Dendritic cell treated with granulocyte-macrophage colony-stimulating factor and Interleukin-4, amounts not matched to agents 40 ng/mL and 50 ng/mL, for 4 days (primary cell): Measurements from ENCODE around the gene B3GALT4.

Source experiments
- H3K27ac Mint-ChIP-seq: one replicate; pipeline ENCODE4 v1.8.0; 2022; ENCODE audit warnings: mild to moderate bottlenecking, mixed read lengths
- H3K27me3 Mint-ChIP-seq: one replicate; pipeline ENCODE4 v1.8.0; 2022; ENCODE audit warnings: mild to moderate bottlenecking, mixed read lengths
- H3K36me3 Mint-ChIP-seq: one replicate; pipeline ENCODE4 v1.8.0; 2022; ENCODE audit warnings: low read depth, mixed read lengths
- H3K4me1 Mint-ChIP-seq: one replicate; pipeline ENCODE4 v1.8.0; 2022; ENCODE audit warnings: low read depth, mixed read lengths
- H3K4me3 Mint-ChIP-seq: one replicate; pipeline ENCODE4 v1.8.0; 2022; ENCODE audit warnings: mild to moderate bottlenecking, moderate library complexity, mixed read lengths
- H3K9me3 Mint-ChIP-seq: one replicate; pipeline ENCODE4 v1.8.0; 2022; ENCODE audit warnings: mixed read lengths
- intact Hi-C: fragments of 100-400 bp; cut with micrococcal nuclease; formaldehyde crosslinking; loops from one replicate; pipeline ENCODE4 v1.15.0; 2022

B3GALT4 gene

DNA sequence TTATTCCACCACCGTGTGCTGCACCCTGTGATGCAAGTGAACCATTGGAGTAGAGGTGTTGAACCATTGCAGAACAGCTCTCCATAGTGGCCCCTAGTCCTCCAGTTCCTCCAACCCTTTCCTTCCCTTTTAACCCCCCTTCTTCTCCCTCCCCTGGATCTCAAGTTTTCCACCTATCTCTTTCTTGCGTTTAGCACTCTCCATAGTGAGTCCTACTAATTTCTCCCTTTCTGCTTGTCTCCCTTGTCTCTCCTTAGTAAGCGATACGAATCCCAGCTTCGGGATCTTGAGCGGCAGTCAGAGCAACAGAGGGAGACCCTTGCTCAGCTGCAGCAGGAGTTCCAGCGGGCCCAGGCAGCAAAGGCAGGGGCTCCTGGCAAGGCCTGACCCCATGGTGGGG is 13.5 kb downstream of the B3GALT4 start:
- peaks cover 66% of the 10 kb centered on the region for H3K4me1 Mint-ChIP-seq
- H3K27ac Mint-ChIP-seq: peak overlapping the region; percentile 86
- H3K9me3 Mint-ChIP-seq: no peaks in the 10 kb centered on the region
- H3K36me3 Mint-ChIP-seq: peaks cover 95% of the 10 kb centered on the region
- intact Hi-C loops: no loop called here
- H3K27me3 Mint-ChIP-seq: no peaks in the 10 kb centered on the region
- H3K4me3 Mint-ChIP-seq: peak overlapping the region; percentile 92

DNA sequence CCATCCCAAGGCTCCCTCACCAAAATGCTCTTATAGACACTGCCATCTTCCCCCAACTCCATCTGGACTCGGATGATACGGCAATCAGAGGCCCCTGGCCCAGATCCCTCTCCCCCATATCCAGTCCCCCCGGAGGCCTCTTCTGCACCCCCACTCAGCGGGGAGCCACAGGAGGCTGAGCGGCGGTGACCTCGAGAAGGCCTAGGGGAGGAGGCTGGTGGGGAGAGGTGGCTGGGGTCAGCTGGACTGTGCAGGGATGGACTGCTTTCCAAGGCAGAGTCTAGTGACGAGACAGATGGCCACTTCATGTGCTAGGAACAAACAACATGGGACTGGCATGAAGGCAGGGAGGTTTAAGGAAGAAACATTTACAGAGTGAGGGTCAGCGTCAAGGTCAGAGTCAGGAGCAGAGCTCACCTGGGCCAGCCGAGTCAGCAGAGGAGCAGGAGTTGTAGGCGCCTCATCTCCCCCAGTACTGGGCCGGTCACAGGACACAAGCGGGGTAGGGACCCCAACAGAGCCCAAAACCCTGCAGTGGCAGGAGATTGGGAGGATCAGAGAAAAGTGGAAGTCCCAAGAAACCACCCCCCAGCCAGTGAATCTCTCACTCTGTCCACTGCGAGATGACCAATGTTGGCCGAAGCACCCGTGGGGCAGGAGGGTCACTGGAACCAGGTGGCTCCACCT is 16.2 kb downstream of the B3GALT4 start:
- intact Hi-C loops: no loop called here
- peaks cover 95% of the 10 kb centered on the region for H3K36me3 Mint-ChIP-seq
- H3K27ac Mint-ChIP-seq: no peak overlapping the region
- peaks cover 76% of the 10 kb centered on the region for H3K4me1 Mint-ChIP-seq
- H3K4me3 Mint-ChIP-seq: no peak overlapping the region
- H3K27me3 Mint-ChIP-seq: no peaks in the 10 kb centered on the region
- no peaks in the 10 kb centered on the region for H3K9me3 Mint-ChIP-seq

DNA sequence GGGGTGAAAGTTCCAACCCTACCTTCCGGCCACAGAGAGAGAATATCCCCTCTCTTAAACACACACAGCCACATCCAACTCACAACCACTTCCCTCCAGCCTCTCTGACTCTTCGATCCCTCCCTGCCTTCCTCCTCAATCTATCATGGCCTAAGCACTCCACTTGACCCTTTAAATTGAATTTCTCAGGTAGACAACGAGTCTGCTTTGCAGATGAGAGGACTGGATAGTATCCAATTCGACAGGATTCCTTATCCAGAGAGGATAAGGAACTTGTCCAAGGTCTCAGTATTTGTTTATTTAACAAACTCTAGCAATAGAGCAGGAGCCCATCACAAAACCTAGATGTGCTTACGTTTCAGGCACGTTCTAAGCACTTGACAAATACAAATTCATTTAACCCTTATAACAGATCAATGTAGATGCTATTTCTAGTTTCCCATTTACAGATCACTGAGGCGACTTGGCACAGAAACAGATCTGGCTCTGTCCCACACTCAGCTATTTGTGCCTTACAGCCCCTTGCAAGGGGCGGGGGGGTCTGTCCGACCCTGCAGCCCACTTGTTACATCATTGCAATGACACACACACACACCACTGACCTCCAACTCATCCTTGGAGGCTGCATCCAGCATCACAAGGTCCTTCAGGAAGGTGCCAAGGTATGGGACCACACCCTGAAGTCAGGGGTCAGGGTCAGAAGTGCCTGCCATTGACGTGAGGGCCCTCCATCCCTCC is 17.3 kb downstream of the B3GALT4 start:
- H3K4me3 Mint-ChIP-seq: no peak overlapping the region
- H3K36me3 Mint-ChIP-seq: peaks cover 97% of the 10 kb centered on the region
- no peak overlapping the region for H3K27ac Mint-ChIP-seq

DNA sequence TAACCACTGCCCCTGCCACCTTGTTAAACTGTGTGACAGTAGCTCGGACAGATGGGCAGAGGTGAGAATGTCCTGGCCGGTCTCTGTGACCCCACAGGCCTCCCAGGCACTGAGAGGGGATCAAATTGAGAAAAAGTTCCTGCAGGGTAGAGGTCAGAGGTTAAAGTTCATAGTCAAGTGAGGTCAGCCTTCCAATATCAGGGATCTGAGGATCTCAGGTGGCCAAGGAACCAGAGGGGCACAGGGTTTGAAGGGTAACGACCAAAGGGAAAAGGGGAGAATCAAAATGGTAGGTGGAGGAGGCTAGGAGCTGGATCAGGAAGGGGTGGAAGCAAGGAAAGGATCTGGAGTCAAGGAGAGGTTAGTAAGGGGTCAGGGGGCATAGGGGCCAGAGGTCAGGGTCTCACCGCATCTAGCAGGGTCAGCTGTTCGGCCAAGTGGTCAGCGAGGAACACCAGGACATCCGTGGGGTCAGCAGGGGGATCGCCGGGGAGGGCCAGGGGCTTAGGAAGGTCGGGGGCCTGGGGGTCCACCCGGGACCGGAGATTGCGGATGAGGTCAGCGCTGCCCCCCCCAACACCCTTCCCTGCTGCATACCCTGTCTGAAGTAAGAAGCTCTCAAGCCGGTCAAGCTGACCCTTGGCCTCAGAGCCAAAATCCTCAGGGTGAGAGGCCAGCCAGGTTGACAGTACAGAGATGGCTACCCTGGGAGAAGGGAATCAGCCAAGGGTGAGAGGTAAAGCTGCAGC is 18.9 kb downstream of the B3GALT4 start:
- Mint-ChIP-seq H3K4me1 (peaks cover 70% of the 10 kb centered on the region), H3K27ac (peak overlapping the region; percentile 97), H3K4me3 (peak overlapping the region; percentile 17), H3K27me3 (no peaks in the 10 kb centered on the region), H3K36me3 (peaks cover 100% of the 10 kb centered on the region), H3K9me3 (no peaks in the 10 kb centered on the region)
- intact Hi-C loops: no loop called here

More for the DNA sequence above, 17.3 kb downstream of the B3GALT4 start:
- intact Hi-C loops: no loop called here
- Mint-ChIP-seq H3K4me1 (peaks cover 70% of the 10 kb centered on the region), H3K27me3 (no peaks in the 10 kb centered on the region), H3K9me3 (no peaks in the 10 kb centered on the region)

DNA sequence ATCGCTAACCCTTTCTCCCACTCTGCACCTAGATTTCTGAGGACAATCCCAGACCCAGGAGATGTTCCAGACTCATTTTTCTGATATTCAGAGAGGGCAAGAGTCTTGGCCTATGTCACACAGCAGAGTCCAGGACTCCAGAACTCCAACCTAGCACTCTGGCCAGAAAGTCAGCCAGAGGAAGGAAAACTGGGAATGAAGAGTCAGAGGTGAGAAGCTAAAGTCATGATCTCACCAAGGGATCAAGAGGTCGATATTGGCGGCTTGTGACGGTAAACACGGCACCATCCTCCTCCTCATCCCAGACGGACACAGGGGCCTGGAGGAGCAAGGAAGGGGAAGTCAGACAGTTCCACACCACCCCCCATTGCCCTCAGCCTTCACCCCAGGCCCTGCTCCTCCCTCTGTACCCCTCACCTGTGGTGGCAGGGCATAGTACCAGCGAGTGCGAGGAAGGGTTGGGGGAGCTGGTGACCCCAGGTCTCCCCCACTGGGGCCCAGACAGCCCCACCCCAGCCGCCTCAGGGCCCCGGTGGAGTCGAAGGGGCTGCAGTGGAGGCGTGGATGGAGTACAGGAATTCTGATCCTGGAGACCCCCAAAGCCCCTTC is 20.0 kb downstream of the B3GALT4 start:
- no peaks in the 10 kb centered on the region for H3K9me3 Mint-ChIP-seq

DNA sequence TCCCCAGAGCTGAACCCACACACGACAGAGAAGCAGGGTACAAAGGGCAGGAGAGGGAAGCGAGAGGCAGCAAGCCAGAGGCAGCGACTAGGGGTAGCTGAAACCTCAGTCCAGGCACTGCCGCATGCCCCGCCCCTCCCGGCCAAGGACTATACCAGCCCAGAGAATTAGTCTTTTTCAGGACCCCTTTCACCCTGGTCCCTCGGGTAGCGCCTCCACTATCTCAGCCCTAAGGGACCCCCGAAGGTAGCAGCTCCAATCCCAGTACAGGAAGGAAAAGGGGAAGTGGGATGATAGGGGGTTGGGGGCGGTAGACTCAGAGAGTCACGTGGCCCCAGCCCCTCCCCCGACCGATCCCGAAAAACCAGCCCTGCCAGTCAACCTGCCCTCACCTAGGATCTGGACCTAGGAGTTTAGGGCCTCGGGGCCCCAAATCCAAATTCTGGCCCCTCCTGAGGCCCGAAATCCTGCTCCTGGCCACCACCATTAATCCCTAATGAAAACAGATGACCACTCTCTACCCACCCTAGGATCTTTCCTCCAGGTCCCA is 20.6 kb downstream of the B3GALT4 start:
- no peaks in the 10 kb centered on the region for H3K9me3 Mint-ChIP-seq
- peaks cover 100% of the 10 kb centered on the region for H3K36me3 Mint-ChIP-seq
- H3K4me3 Mint-ChIP-seq: peak overlapping the region; percentile 99
- intact Hi-C loops: no loop called here
- peak overlapping the region; percentile 97 for H3K27ac Mint-ChIP-seq
- no peaks in the 10 kb centered on the region for H3K27me3 Mint-ChIP-seq
- H3K4me1 Mint-ChIP-seq: peaks cover 76% of the 10 kb centered on the region

More for the DNA sequence above, 20.0 kb downstream of the B3GALT4 start:
- peak overlapping the region; percentile 97 for H3K27ac Mint-ChIP-seq
- no peaks in the 10 kb centered on the region for H3K27me3 Mint-ChIP-seq
- peak overlapping the region; percentile 99 for H3K4me3 Mint-ChIP-seq
- peaks cover 70% of the 10 kb centered on the region for H3K4me1 Mint-ChIP-seq
- H3K36me3 Mint-ChIP-seq: peaks cover 100% of the 10 kb centered on the region
- intact Hi-C loops: no loop called here

DNA sequence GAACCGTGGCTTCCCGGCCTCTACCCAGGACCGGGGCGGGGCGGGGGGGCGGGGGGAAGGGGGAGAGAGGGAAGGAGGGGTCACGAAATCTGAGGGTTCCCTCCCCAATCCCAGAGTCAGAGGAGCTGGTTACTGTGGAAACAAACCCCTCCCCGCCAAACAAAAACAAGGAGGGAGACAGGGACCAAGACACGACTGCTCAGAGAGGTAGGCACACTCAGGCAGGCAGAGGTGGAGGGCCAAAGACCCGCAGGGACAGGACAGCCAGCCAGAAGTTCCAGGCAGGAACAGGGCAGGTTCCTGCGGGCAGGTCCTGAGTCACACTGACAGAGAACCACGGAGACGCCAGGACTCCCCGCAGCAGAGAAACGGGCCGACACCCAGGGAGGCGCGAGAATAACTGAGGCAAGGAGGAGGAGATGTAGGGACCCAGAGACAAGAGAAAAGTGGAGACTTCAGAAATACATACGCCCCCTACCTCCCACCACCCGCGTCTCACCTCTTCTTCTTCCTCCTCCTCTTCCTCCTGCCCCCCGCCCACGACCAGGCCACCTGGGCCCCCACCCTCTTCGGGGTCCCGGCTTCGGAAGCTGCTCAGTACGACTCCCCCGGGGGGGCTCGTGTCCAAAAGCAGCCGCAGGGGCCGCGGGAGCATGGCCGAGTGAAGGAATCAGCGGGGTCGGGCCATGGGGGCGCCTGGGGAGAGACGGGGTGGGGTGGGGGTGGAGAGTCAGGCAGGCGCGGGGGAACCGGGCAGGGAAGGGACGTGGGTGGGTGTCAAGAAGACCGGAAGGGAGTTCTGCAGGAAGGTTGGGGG is 21.2 kb downstream of the B3GALT4 start:
- peak overlapping the region; percentile 99 for H3K4me3 Mint-ChIP-seq
- no peaks in the 10 kb centered on the region for H3K9me3 Mint-ChIP-seq
- H3K4me1 Mint-ChIP-seq: peaks cover 71% of the 10 kb centered on the region
- no peaks in the 10 kb centered on the region for H3K27me3 Mint-ChIP-seq
- peak overlapping the region; percentile 97 for H3K27ac Mint-ChIP-seq
- peaks cover 100% of the 10 kb centered on the region for H3K36me3 Mint-ChIP-seq
- intact Hi-C loops: loop anchor here (2.0 kb wide), 2 partner anchors 15 to 49 kb away; no protein-coding TSS in a partner anchor

DNA sequence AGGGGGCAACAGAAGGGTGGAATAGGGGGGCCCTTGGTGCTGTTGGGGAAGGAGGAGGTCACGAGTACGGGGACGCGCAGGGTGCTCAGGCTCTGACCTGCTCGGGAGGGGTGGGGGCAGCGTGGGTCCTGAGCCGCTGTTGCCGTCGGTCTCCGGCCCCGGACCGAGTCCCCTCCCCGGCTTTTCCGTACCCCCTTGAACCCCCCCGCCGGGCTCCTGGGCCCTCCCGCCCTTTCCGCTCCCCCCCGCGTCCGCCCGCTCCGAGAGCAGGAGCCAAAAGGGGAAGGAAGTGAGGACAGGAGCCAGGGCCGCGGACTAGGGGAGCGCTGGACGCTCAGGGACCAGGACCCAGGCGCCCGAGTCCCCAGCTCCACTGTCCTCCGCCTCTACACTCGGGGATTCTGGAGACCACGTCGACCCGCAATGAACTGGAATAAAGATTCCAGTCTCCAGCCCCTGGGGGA is 21.9 kb downstream of the B3GALT4 start, which contains the start of gene RGL2:
Gene RGL2, minus strand, starts transcription at position 170 of the 464 bp plus-strand sequence. CDS start 332 bp downstream, outside the sequence.
- H3K4me3 Mint-ChIP-seq: peak within 1 kb of the TSS; percentile 99
- H3K36me3 Mint-ChIP-seq: peaks cover 100% of the 10 kb centered on the region
- intact Hi-C loops: loop anchor here (1.0 to 2.0 kb wide), 3 partner anchors 10 to 50 kb away; partner anchors contain the start of genes PFDN6 and WDR46
- H3K27me3 Mint-ChIP-seq: no peaks in the 10 kb centered on the region
- H3K9me3 Mint-ChIP-seq: no peaks in the 10 kb centered on the region
- peak within 1 kb of the TSS; percentile 97 for H3K27ac Mint-ChIP-seq
- H3K4me1 Mint-ChIP-seq: peaks cover 71% of the 10 kb centered on the region

DNA sequence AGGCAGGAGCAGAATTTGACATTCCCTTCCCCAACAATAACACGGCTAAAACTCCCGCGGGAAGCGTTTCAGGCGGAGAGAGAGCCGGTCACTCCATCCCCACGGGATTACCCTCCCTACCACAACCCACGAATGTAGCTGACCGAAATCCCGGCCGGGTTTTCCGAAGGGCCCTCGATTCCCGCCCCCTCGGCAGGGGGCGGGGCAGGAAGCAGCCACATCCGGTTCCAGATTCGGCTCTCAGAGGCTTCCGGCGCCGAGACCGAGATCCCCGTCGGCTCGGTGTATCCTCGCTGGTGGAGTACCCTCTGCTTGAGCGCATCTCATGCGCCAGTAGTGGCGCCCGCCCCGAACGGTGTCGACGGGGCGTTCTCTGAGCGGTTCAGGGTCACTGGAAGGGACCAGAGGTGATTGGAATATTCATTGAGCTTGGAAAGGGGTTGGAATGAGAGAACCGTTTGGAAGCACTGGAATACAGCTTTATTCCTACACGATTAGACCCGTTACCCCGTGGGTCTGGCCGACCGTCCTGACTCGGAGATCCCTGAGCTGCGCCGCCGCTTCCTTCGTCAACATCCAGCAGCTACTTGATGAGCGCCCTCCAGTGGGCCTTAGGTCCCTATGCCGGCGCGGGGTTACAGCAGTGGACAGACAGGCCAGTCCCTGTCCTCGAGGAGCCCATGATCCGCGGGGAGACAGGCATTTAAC is 22.5 kb downstream of the B3GALT4 start:
- Mint-ChIP-seq H3K9me3 (no peaks in the 10 kb centered on the region), H3K36me3 (peaks cover 100% of the 10 kb centered on the region), H3K4me1 (peaks cover 71% of the 10 kb centered on the region), H3K4me3 (peak overlapping the region; percentile 99), H3K27ac (peak overlapping the region; percentile 97), H3K27me3 (no peaks in the 10 kb centered on the region)
- intact Hi-C loops: loop anchor here (1.0 to 2.0 kb wide), 3 partner anchors 10 to 51 kb away; partner anchors contain the start of genes PFDN6 and WDR46

DNA sequence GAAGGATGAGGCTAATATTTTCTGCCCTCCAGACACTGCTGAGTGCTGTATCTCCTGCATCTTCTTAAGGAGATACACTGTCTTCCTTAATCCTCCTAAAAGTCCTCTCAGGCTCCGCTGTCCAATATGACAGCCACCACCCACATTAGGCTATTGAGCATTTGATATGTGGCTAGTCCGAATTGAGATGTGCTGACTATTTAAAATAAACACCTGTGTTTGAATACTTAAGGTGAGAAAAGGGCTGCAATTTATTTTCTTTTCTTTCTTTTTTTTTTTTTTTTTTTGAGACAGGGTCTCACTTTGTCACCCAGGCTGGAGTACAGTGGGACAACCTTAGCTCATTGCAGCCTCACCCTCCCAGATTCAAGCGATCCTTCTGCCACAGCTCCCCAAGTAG is 25.0 kb downstream of the B3GALT4 start:
- Mint-ChIP-seq H3K4me1 (peaks cover 71% of the 10 kb centered on the region), H3K9me3 (no peaks in the 10 kb centered on the region), H3K27ac (no peak overlapping the region), H3K27me3 (no peaks in the 10 kb centered on the region), H3K36me3 (peaks cover 99% of the 10 kb centered on the region), H3K4me3 (no peak overlapping the region)
- intact Hi-C loops: loop anchor here (2.0 kb wide), 1 partner anchor 43 kb away; no protein-coding TSS in a partner anchor

DNA sequence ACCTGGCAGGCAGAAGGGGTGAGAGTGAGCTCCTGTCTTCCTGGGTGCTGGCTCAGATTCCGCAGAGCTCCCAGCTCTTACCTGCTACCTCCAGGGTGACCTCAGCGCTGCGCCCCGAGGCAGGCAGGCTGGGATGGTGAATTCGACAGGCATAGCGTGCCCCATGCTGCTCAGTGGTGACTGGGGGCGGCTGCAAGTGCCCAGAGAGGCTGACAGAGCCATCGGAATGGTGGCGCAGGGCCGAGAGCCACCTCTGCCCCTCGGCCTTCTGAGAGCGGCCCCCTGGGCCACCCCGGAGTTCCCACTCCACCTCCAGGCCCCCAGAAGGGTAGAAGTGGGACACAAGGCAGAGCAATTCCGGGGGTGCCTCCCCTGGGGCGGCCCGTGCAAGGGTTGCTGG is 27.3 kb downstream of the B3GALT4 start:
- Mint-ChIP-seq H3K9me3 (no peaks in the 10 kb centered on the region), H3K27me3 (no peaks in the 10 kb centered on the region), H3K36me3 (peaks cover 89% of the 10 kb centered on the region), H3K4me1 (peaks cover 63% of the 10 kb centered on the region), H3K27ac (no peak overlapping the region), H3K4me3 (no peak overlapping the region)
- intact Hi-C loops: no loop called here

DNA sequence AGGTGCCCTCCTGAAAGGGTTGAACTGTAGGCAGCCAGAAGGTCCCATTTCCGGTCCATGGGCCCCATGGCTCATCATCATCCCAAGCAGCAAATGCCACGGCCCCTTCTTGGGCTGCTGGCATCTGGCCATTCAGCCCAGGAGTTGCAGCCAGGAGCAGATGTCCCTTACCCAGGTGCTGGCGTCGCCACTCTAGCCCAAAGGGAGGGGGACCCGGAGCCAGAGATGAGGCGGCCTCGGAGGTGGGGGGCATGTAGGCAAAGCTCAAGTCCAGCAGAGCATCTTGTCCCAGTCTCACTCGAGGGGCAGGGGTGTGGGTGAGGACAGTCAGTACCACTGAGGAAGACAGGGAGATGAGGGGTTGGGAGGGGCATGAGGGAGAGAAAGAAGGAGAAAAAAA is 28.1 kb downstream of the B3GALT4 start:
- Mint-ChIP-seq H3K4me3 (no peak overlapping the region), H3K36me3 (peaks cover 89% of the 10 kb centered on the region), H3K27me3 (no peaks in the 10 kb centered on the region), H3K4me1 (peaks cover 58% of the 10 kb centered on the region), H3K9me3 (no peaks in the 10 kb centered on the region), H3K27ac (peak overlapping the region; percentile 43)
- intact Hi-C loops: no loop called here
